ENCODE data around the gene ELOVL7. TPM values are rescaled to one million over a fixed set of nuclear protein-coding genes. Genes with fewer than 3 reads are reported as not detected.

Gene ELOVL7
- total and polyA plus RNA-seq, 2 of the 4 experiments (the other 2 are of a cell fraction) = 0.18 TPM; not detected in 1

DNA sequence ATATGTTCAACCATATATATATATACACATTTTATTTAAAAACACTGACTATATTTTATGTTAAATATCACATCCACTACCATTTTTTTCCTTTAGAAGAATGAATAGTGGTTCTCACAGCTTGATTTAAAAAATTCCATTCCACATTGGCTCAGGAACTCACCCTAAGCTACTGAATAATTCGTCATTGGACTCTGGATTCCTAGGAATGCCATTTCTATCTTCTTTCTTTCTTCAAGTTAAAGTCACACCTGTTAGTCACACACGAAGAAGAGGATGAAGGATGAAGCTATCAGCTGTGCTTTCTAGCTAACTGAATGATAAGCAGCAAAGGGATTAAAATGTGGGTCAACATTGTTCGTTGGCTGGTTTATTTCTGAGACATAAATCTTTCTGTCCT, 7.9 kb downstream of the ELOVL7 start:
- Histone ChIP-seq H2AK9ac (replicated peaks; ENCODE audit: low read depth, low read length, poor library complexity) (no peak overlapping the region), H4K91ac (ENCODE audit: insufficient read depth, low read depth, low read length) (no peak overlapping the region), H3K9ac (ENCODE audit: low read depth, low read length) (no peak overlapping the region), H2BK120ac (ENCODE audit: low read depth, low read length) (no peak overlapping the region), H3K4me2 (ENCODE audit: low read depth, low read length) (no peak overlapping the region), H3K9me1 (ENCODE audit: insufficient read depth, low read length) (no peaks in the 10 kb centered on the region), H4K20me1 (ENCODE audit: insufficient read depth, low read length) (no peaks in the 10 kb centered on the region), H3K23ac (ENCODE audit: low read depth, low read length) (no peak overlapping the region), H3K9me3 (ENCODE audit: control insufficient read depth, insufficient read depth, low read length) (no peaks in the 10 kb centered on the region), H2BK5ac (ENCODE audit: low read depth, low read length, poor library complexity, severe bottlenecking) (no peak overlapping the region), H4K8ac (ENCODE audit: low read depth in 2 of 2, low read length in 2 of 2) (no peak overlapping the region), H3K18ac (ENCODE audit: low read depth, low read length) (no peak overlapping the region), H3K79me1 (ENCODE audit: low read depth in 1 of 2, low read length in 2 of 2) (no peaks in the 10 kb centered on the region), H2AFZ (replicated peaks; ENCODE audit: low read length, poor library complexity) (no peak overlapping the region), H3K4me1 (ENCODE audit: control insufficient read depth, insufficient read depth, low read length) (no peaks in the 10 kb centered on the region), H3K4ac (ENCODE audit: low read depth, low read length) (no peak overlapping the region), H4K5ac (ENCODE audit: low read depth, low read length) (no peak overlapping the region), H3K14ac (replicated peaks; ENCODE audit: low read depth, low read length) (no peak overlapping the region), H3K56ac (ENCODE audit: extremely low read depth, insufficient read depth, low read length) (no peak overlapping the region), H3K36me3 (ENCODE audit: control insufficient read depth, insufficient read depth, low read length) (no peaks in the 10 kb centered on the region), H2AK5ac (ENCODE audit: low read depth, low read length) (no peak overlapping the region), H2BK20ac (ENCODE audit: low read depth, low read length) (no peak overlapping the region), H3K27ac (ENCODE audit: insufficient read depth, low read length) (no peak overlapping the region), H3K27me3 (ENCODE audit: control insufficient read depth, insufficient read depth, low read length) (peaks cover 10% of the 10 kb centered on the region), H3K4me3 (ENCODE audit: insufficient read depth, low read depth, low read length) (no peak overlapping the region), H2BK15ac (ENCODE audit: low read depth, low read length) (no peak overlapping the region)
- 20% methylated on average over 1 of the region's 3 CpGs; no CpG with 5 or more reads in 1 of the 2 experiments for WGBS, 2 experiments (ENCODE audit: extremely low coverage in 2 of 2, insufficient read length in 1 of 2)
- ChIA-PET POLR2A (ENCODE audit: unreplicated experiment) (no interaction called here), CTCF (no interaction called here)
- BruUV-seq (replicated peaks) = no TSS peak
- DNase-seq = no peak
- in situ Hi-C loops (cut with MboI; ENCODE audit: low sequenced_read_pairs) (no loop called here), intact Hi-C loops (cut with micrococcal nuclease) (no loop called here), dilution Hi-C loops (cut with HindIII; ENCODE audit: low sequenced_read_pairs, unreplicated experiment) (no loop called here)
- no peak for ATAC-seq (ENCODE audit: low read depth)
- TF ChIP-seq RFX5 (IDR thresholded peaks at IDR 0.05; ENCODE audit: low read depth, low read length) (no peak), FOS (IDR thresholded peaks at IDR 0.05; ENCODE audit: low read depth, low read length) (no peak), MXI1 (IDR thresholded peaks at IDR 0.05; ENCODE audit: borderline replicate concordance, low read depth, low read length) (no peak), CHD1 (IDR thresholded peaks at IDR 0.05; ENCODE audit: low read depth, low read length) (no peak), BHLHE40 (IDR thresholded peaks at IDR 0.05; ENCODE audit: low read depth, low read length) (no peak), CEBPB (IDR thresholded peaks at IDR 0.05; ENCODE audit: low read depth, low read length) (no peak), RAD21 (IDR thresholded peaks at IDR 0.05; ENCODE audit: low read length) (no peak), SMC3 (IDR thresholded peaks at IDR 0.05; ENCODE audit: low read depth, low read length) (no peak), NFE2L2 (IDR thresholded peaks at IDR 0.05; ENCODE audit: low read depth, low read length) (no peak), POLR2A (IDR thresholded peaks at IDR 0.05; ENCODE audit: low read depth, low read length) (no peak), MAZ (IDR thresholded peaks at IDR 0.05; ENCODE audit: borderline replicate concordance, low read depth, low read length) (no peak)
- TF ChIP-seq, protein P1, sequence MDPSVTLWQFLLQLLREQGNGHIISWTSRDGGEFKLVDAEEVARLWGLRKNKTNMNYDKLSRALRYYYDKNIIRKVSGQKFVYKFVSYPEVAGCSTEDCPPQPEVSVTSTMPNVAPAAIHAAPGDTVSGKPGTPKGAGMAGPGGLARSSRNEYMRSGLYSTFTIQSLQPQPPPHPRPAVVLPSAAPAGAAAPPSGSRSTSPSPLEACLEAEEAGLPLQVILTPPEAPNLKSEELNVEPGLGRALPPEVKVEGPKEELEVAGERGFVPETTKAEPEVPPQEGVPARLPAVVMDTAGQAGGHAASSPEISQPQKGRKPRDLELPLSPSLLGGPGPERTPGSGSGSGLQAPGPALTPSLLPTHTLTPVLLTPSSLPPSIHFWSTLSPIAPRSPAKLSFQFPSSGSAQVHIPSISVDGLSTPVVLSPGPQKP (IDR thresholded peaks at IDR 0.05; ENCODE audit: borderline replicate concordance, low read depth, low read length) = no peak
- TF ChIP-seq, protein P2, sequence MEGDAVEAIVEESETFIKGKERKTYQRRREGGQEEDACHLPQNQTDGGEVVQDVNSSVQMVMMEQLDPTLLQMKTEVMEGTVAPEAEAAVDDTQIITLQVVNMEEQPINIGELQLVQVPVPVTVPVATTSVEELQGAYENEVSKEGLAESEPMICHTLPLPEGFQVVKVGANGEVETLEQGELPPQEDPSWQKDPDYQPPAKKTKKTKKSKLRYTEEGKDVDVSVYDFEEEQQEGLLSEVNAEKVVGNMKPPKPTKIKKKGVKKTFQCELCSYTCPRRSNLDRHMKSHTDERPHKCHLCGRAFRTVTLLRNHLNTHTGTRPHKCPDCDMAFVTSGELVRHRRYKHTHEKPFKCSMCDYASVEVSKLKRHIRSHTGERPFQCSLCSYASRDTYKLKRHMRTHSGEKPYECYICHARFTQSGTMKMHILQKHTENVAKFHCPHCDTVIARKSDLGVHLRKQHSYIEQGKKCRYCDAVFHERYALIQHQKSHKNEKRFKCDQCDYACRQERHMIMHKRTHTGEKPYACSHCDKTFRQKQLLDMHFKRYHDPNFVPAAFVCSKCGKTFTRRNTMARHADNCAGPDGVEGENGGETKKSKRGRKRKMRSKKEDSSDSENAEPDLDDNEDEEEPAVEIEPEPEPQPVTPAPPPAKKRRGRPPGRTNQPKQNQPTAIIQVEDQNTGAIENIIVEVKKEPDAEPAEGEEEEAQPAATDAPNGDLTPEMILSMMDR (conservative IDR thresholded peaks at IDR 0.05; ENCODE audit: low read depth, low read length) = no peak

Measured in IMR-90 (cell line).